GM10248 (cell line): ENCODE results near the gene LRRN3.
A peak's percentile ranks its signal among the peaks of the same experiment; 100 is the strongest.

Experiments
- CTCF ChIA-PET: fragments of 300-600 bp; sonication (Branson Sonifier 250); formaldehyde crosslinking; extraction: SDS; loops from one replicate; lab custom pipeline; 2021; ENCODE audit warnings: antibody characterized with exemption; lab: Yijun Ruan, JAX
- POLR2A ChIA-PET: fragments of 350-650 bp; sonication (Branson Sonifier 250); formaldehyde crosslinking; extraction: SDS; loops from one replicate; lab custom pipeline; 2020; ENCODE audit warnings: antibody characterized with exemption; lab: Yijun Ruan, JAX
- DNase-seq: peaks from one replicate; pipeline ENCODE4 v3.0.0; 2012; ENCODE audit errors: extremely low spot score
- CTCF ChIP-seq: IDR thresholded peaks from 2 replicates; pipeline ENCODE4 v1.5.1; 2012; ENCODE audit warnings: mild to moderate bottlenecking, low read depth; ENCODE audit errors: extremely low read depth, missing control alignments, control extremely low read depth

LRRN3 gene

GRCh38 chr7:111113263-111114017 is 22.5 kb downstream of the LRRN3 start:
- DNase-seq, result peak; percentile 10
- TF ChIP-seq CTCF, result no peak
- CTCF ChIA-PET, result interaction anchor here (1.0 to 1.7 kb wide), 2 partner anchors 13 to 27 kb away, joined by 3 to 4 read pairs; no protein-coding TSS in a partner anchor
- POLR2A ChIA-PET, result no interaction called here

GRCh38 chr7:111115966-111116365 is 25.0 kb downstream of the LRRN3 start:
- POLR2A ChIA-PET, result no interaction called here
- CTCF ChIA-PET, result interaction anchor here (0.8 kb wide), 1 partner anchor 10 kb away, joined by 3 read pairs; no protein-coding TSS in a partner anchor
- no peak for TF ChIP-seq CTCF
- no peak for DNase-seq

- CTCF ChIA-PET, result interaction anchor here (0.7 to 2.0 kb wide), 3 partner anchors 11 to 28 kb away, joined by 3 to 8 read pairs (median 5); no protein-coding TSS in a partner anchor
- no peak for TF ChIP-seq CTCF
- POLR2A ChIA-PET, result no interaction called here
- no peak for DNase-seq
Measured at GRCh38 chr7:111126987-111127386, 36.1 kb downstream of the LRRN3 start.

GRCh38 chr7:111129435-111129834 is 38.5 kb downstream of the LRRN3 start:
- POLR2A ChIA-PET, result no interaction called here
- no peak for DNase-seq
- CTCF ChIA-PET, result interaction anchor here (1.8 kb wide), 1 partner anchor 10 kb away, joined by 6 read pairs; no protein-coding TSS in a partner anchor
- no peak for TF ChIP-seq CTCF

GRCh38 chr7:111132833-111133232 is 41.9 kb downstream of the LRRN3 start:
- ChIA-PET CTCF (interaction anchor here (0.9 to 2.0 kb wide), 5 partner anchors 9 to 28 kb away, joined by 3 to 6 read pairs (median 4); no protein-coding TSS in a partner anchor), POLR2A (no interaction called here)
- no peak for DNase-seq
- TF ChIP-seq CTCF, result no peak

- ChIA-PET CTCF (interaction anchor here (1.1 to 1.8 kb wide), 6 partner anchors 10 to 45 kb away, joined by 4 to 7 read pairs (median 5); no protein-coding TSS in a partner anchor), POLR2A (no interaction called here)
- no peak for TF ChIP-seq CTCF
- DNase-seq, result no peak
Measured at GRCh38 chr7:111137296-111138192, 46.6 kb downstream of the LRRN3 start.
